Measurements from ENCODE around the gene CITED2.

Gene CITED2

DNA sequence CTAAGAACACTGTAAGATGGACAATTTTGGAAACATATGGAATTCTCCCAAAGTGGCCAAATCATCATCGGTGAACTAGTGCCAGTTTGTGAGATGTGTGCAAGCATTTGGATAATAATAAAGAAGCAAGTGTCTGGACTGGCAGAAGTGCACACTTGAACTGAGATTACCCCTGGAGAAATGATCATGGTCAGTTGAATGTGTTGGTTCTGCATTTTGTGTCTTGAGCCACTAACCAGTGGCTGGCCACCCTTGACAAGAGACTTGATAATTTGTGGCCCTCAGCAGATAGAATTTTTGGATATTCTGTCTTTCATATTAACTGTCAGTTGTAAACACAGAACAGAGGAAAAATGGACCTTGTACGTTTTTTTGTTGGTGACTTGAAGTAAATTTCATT is 37.4 kb downstream of the CITED2 start:
- CTCF ChIA-PET, result interaction anchor here (1.1 to 4.5 kb wide), 8 partner anchors 10 to 118 kb away, joined by 3 to 17 read pairs (median 6); no protein-coding TSS in a partner anchor
- no peak for DNase-seq (ENCODE audit: extremely low spot score)
- POLR2A ChIA-PET, result no interaction called here
- no peak for TF ChIP-seq CTCF (IDR thresholded peaks at IDR 0.05; ENCODE audit: control extremely low read depth, extremely low read depth, low read depth, missing control alignments)

DNA sequence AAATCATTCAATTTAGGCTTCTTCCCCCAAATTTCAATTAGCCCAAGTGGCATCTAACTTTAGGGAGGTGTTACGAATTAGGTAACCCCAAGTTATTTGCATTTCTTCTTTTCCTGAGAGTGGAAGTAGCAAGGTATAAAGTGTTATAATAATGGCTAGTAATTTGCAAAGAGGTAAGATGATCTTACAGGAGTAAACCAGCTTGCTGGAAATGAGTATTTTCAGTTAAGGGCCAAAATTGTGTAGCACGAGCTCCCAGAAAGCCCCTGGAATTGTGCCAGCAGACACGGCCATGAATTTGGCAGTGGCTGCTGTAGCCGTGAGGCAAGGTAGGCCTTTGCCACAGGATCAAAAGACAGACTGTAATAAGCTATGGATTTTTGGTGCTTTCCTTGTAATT is 38.0 kb downstream of the CITED2 start:
- no peak for DNase-seq (ENCODE audit: extremely low spot score)
- CTCF ChIA-PET, result interaction anchor here (1.1 to 4.5 kb wide), 9 partner anchors 8 to 117 kb away, joined by 3 to 17 read pairs (median 6); no protein-coding TSS in a partner anchor
- TF ChIP-seq CTCF (IDR thresholded peaks at IDR 0.05; ENCODE audit: control extremely low read depth, extremely low read depth, low read depth, missing control alignments), result no peak
- POLR2A ChIA-PET, result no interaction called here

GRCh38 chr6:139335447-139336210 is 38.8 kb downstream of the CITED2 start:
- TF ChIP-seq CTCF (IDR thresholded peaks at IDR 0.05; ENCODE audit: control extremely low read depth, extremely low read depth, low read depth, missing control alignments), result no peak
- no peak for DNase-seq (ENCODE audit: extremely low spot score)
- ChIA-PET CTCF (interaction anchor here (0.7 to 4.5 kb wide), 8 partner anchors 9 to 116 kb away, joined by 3 to 17 read pairs (median 6); no protein-coding TSS in a partner anchor), POLR2A (no interaction called here)

DNA sequence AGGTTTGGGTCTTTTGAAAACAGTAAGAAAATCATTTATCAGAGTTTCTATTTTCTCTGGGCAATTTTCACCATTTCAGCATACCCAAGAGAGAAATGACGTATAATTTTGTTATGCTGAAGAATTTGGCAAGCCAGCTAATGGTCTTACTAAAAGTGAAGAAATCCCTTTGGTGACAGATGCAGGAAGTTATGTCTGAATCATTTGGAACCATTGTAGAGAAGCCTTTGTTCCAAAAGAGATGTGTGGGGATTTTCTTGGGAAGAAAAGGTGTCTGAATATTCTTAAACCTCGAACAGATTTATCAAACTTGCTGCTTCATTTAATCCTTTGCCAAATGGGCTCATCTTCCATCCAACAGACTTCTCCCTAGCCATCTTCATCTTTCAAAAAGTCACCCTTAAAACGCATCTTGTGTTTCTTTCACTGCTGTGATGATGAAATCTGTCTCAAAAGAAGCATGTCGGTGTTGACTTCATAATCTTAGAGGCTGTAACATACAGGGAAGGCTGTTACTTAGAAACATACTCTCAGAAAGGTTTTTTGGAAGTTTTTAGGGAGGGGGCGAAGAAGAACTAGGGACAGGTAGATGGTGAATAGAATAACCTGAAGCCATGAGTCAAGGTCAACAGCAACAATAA is 39.5 kb downstream of the CITED2 start:
- CTCF ChIA-PET, result interaction anchor here (1.3 to 4.5 kb wide), 4 partner anchors 10 to 85 kb away, joined by 3 to 17 read pairs (median 7); no protein-coding TSS in a partner anchor
- POLR2A ChIA-PET, result no interaction called here

DNA sequence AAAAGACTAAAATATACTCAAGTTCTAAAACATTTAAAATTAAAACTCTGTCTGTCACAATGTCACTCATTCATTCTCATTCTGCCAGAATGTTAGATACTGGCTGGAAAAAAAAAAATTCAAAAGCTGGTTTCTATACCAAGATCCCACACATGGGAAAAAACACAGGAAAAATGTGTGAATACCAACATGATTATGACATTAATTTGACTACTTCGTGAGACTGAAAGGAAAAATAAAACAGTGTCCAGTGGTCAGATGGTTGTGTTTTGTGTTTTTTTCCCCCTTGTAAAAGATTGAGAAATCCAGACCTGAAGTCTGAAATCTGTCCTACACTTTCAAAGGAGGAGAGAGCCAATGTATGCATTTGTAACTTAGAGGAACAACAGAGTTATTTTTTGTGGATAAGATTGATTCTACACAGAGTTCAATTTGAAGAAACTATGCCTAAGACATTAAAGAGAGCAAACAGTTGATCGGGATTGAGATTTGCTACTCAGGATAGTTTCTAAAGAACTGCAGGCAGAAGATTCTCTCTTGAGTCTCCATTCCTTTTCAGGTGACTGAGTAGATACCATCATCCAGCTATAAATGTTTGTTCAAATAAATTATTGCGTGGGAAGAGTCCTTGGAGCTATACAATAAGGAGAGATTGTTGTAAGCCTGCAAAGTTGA is 43.5 kb downstream of the CITED2 start:
- ChIA-PET CTCF (interaction anchor here (1.2 to 2.9 kb wide), 3 partner anchors 10 to 35 kb away, joined by 4 to 15 read pairs (median 7); no protein-coding TSS in a partner anchor), POLR2A (no interaction called here)
- no peak for DNase-seq (ENCODE audit: extremely low spot score)
- no peak for TF ChIP-seq CTCF (IDR thresholded peaks at IDR 0.05; ENCODE audit: control extremely low read depth, extremely low read depth, low read depth, missing control alignments)

More for the DNA sequence above, 39.5 kb downstream of the CITED2 start:
- DNase-seq (ENCODE audit: extremely low spot score), result no peak
- no peak for TF ChIP-seq CTCF (IDR thresholded peaks at IDR 0.05; ENCODE audit: control extremely low read depth, extremely low read depth, low read depth, missing control alignments)

DNA sequence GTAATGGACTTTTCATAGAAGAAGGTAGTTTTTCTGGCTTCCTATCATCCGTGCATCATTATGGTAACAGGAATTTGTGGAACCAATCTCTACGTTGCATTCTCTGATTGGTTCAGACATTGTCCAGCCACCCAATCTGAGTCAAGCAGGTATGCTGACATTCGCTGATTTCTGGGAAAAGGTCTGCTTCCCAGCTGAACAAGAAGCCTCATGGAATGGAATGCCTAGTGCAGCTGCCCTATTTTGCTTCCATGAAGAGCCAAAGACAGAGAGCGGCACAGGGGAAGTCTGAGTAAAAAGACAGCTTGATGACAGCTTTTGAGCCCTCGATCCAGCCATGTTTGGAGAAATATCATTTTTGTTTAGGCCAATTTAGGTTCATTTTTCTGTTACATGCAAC is 44.1 kb downstream of the CITED2 start:
- ChIA-PET CTCF (interaction anchor here (1.2 to 2.9 kb wide), 3 partner anchors 9 to 80 kb away, joined by 3 to 15 read pairs (median 4); no protein-coding TSS in a partner anchor), POLR2A (no interaction called here)
- no peak for DNase-seq (ENCODE audit: extremely low spot score)
- TF ChIP-seq CTCF (IDR thresholded peaks at IDR 0.05; ENCODE audit: control extremely low read depth, extremely low read depth, low read depth, missing control alignments), result no peak

All from GM10248 (cell line).